Activated CD8-positive, alpha-beta T cell treated with anti-CD3 and anti-CD28 coated beads for 36 hours (primary cell): ENCODE measurements around the gene ARPP21. TPM values are rescaled to one million over a fixed set of nuclear protein-coding genes. Genes with fewer than 3 reads are reported as not detected.

ENCODE experiments used
- ATAC-seq: fragments of 200-7000 bp; cut with Tn5 transposase; one replicate; pipeline ENCODE4 v1.10.0; 2021; ENCODE audit warnings: mild to moderate bottlenecking, moderate library complexity
- CTCF ChIA-PET: fragments of 350-600 bp; sonication (Branson Sonifier 250); formaldehyde crosslinking; loops from one replicate; lab custom pipeline; 2021; ENCODE audit warnings: antibody characterized with exemption; lab: Charles Lee
- POLR2A ChIA-PET: fragments of 350-600 bp; sonication (Branson Sonifier 250); formaldehyde crosslinking; loops from one replicate; lab custom pipeline; 2021; ENCODE audit warnings: antibody characterized with exemption; lab: Charles Lee
- DNase-seq: peaks from one replicate; pipeline ENCODE4 v3.0.0-alpha.2; 2020
- H3K27ac Mint-ChIP-seq: one replicate; pipeline ENCODE4 v1.8.0; 2021; ENCODE audit warnings: mild to moderate bottlenecking, mixed read lengths
- H3K27me3 Mint-ChIP-seq: one replicate; pipeline ENCODE4 v1.8.0; 2021; ENCODE audit warnings: mixed read lengths
- H3K36me3 Mint-ChIP-seq: one replicate; pipeline ENCODE4 v1.8.0; 2021; ENCODE audit warnings: low read depth, mixed read lengths
- H3K4me1 Mint-ChIP-seq: one replicate; pipeline ENCODE4 v1.8.0; 2021; ENCODE audit warnings: low read depth, mixed read lengths
- H3K4me3 Mint-ChIP-seq: one replicate; pipeline ENCODE4 v1.8.0; 2021; ENCODE audit warnings: mild to moderate bottlenecking, moderate library complexity, mixed read lengths
- H3K9me3 Mint-ChIP-seq: one replicate; pipeline ENCODE4 v1.8.0; 2021; ENCODE audit warnings: mixed read lengths
- CTCF ChIP-seq: fragments of 200-600 bp; IDR thresholded peaks from one replicate; pipeline ENCODE4 v1.8.0; 2022; ENCODE audit warnings: antibody characterized with exemption, mild to moderate bottlenecking
- intact Hi-C: fragments of 100-400 bp; cut with micrococcal nuclease; formaldehyde crosslinking; loops from one replicate; pipeline ENCODE4 v1.10.0; 2022
- total RNA-seq, 2 experiments: library from RNA; stranded (reverse); gene quantifications; one replicate each; pipeline ENCODE4 v1.2.3, GENCODE V29; 2021

Gene ARPP21
- total RNA-seq, 2 experiments from 2014 or later, result not detected

- POLR2A ChIA-PET, result no interaction called here
- H3K9me3 Mint-ChIP-seq, result no peaks in the 10 kb centered on the region
- no peaks in the 10 kb centered on the region for H3K36me3 Mint-ChIP-seq
- no peak for DNase-seq
- no peak for TF ChIP-seq CTCF
- H3K4me3 Mint-ChIP-seq, result no peak overlapping the region
- CTCF ChIA-PET, result no interaction called here
- no peaks in the 10 kb centered on the region for H3K4me1 Mint-ChIP-seq
- ATAC-seq, result no peak
- no peak overlapping the region for H3K27ac Mint-ChIP-seq
- intact Hi-C loops, result no loop called here
- no peaks in the 10 kb centered on the region for H3K27me3 Mint-ChIP-seq
Observed at GRCh38 chr3:35737080-35737479, 97.8 kb downstream of the ARPP21 start.

GRCh38 chr3:35737527-35737926 is 98.2 kb downstream of the ARPP21 start:
- ChIA-PET POLR2A (no interaction called here), CTCF (no interaction called here)
- no peak for DNase-seq
- no peaks in the 10 kb centered on the region for H3K4me1 Mint-ChIP-seq
- H3K9me3 Mint-ChIP-seq, result no peaks in the 10 kb centered on the region
- no peaks in the 10 kb centered on the region for H3K36me3 Mint-ChIP-seq
- no peaks in the 10 kb centered on the region for H3K27me3 Mint-ChIP-seq
- ATAC-seq, result no peak
- no peak for TF ChIP-seq CTCF
- intact Hi-C loops, result no loop called here
- no peak overlapping the region for H3K4me3 Mint-ChIP-seq
- no peak overlapping the region for H3K27ac Mint-ChIP-seq

- H3K4me3 Mint-ChIP-seq, result no peak overlapping the region
- intact Hi-C loops, result no loop called here
- ChIA-PET CTCF (no interaction called here), POLR2A (no interaction called here)
- TF ChIP-seq CTCF, result no peak
- no peak for DNase-seq
- H3K27ac Mint-ChIP-seq, result no peak overlapping the region
- H3K9me3 Mint-ChIP-seq, result no peaks in the 10 kb centered on the region
- H3K4me1 Mint-ChIP-seq, result no peaks in the 10 kb centered on the region
- H3K36me3 Mint-ChIP-seq, result no peaks in the 10 kb centered on the region
- ATAC-seq, result no peak
- no peaks in the 10 kb centered on the region for H3K27me3 Mint-ChIP-seq
Observed at GRCh38 chr3:35737934-35738706, 98.8 kb downstream of the ARPP21 start.

GRCh38 chr3:35739181-35739809 is 100.0 kb downstream of the ARPP21 start:
- ChIA-PET CTCF (no interaction called here), POLR2A (no interaction called here)
- H3K36me3 Mint-ChIP-seq, result no peaks in the 10 kb centered on the region
- H3K4me1 Mint-ChIP-seq, result no peaks in the 10 kb centered on the region
- intact Hi-C loops, result no loop called here
- no peak overlapping the region for H3K4me3 Mint-ChIP-seq
- TF ChIP-seq CTCF, result no peak
- H3K27ac Mint-ChIP-seq, result no peak overlapping the region
- no peaks in the 10 kb centered on the region for H3K27me3 Mint-ChIP-seq
- no peaks in the 10 kb centered on the region for H3K9me3 Mint-ChIP-seq
- ATAC-seq, result no peak
- no peak for DNase-seq

GRCh38 chr3:35739964-35740527 is 100.7 kb downstream of the ARPP21 start:
- ATAC-seq (no peak), DNase-seq (no peak)
- no peak overlapping the region for H3K27ac Mint-ChIP-seq
- H3K9me3 Mint-ChIP-seq, result no peaks in the 10 kb centered on the region
- ChIA-PET CTCF (no interaction called here), POLR2A (no interaction called here)
- H3K4me1 Mint-ChIP-seq, result no peaks in the 10 kb centered on the region
- no peaks in the 10 kb centered on the region for H3K36me3 Mint-ChIP-seq
- TF ChIP-seq CTCF, result no peak
- H3K27me3 Mint-ChIP-seq, result no peaks in the 10 kb centered on the region
- intact Hi-C loops, result no loop called here
- no peak overlapping the region for H3K4me3 Mint-ChIP-seq
